ENCODE data around the gene HSD11B1L. TPM values are rescaled to one million over a fixed set of nuclear protein-coding genes. Genes with fewer than 3 reads are reported as not detected.
"Not testable (repeated sequence)": the region's sequence is repeated elsewhere in the genome, so short reads cannot be mapped to it uniquely, and the experiment has no call there.

Gene HSD11B1L
- polyA plus RNA-seq, 4 donors = 7.3 to 17.4 (median 8.8) TPM

DNA sequence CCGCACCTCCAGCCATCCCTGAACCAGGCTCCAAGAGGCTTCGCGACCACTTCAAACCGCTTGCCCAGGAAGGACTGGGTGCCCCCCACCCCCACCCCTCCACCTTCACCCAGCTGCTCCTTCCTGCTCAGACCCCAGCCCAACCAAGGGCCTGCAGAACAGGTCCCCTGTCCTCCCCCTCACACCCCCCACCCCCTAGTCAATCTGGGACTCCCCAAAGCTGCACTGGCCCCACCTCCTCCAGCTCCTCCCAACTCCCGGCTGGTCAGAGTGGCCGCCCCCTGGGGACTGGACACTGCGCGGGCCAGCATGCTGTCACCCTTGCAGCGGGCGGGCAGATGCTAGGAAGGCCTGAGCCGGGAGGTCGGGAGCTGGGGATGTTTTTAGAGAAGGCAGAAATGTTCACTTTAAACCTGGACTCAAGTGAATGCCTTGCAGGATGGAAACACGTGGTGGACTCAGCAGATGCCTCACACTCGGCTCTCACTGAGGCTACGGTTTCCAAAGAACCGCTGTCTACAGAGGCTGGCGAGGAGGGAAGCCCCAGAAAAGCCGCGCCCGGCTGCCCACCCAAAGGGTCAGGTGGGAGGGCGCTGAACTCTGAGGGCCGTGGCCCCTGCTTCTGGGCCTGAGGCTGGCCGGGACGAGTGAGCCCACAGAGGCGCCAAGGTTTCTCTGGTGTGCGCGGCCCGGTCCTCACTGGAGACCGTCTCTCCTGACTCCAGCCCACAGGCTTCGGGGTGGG, 17.2 kb downstream of the HSD11B1L start:
- DNase-seq (ENCODE audit: low read depth in 4 of 4, low spot score in 3 of 4) = no peak

DNA sequence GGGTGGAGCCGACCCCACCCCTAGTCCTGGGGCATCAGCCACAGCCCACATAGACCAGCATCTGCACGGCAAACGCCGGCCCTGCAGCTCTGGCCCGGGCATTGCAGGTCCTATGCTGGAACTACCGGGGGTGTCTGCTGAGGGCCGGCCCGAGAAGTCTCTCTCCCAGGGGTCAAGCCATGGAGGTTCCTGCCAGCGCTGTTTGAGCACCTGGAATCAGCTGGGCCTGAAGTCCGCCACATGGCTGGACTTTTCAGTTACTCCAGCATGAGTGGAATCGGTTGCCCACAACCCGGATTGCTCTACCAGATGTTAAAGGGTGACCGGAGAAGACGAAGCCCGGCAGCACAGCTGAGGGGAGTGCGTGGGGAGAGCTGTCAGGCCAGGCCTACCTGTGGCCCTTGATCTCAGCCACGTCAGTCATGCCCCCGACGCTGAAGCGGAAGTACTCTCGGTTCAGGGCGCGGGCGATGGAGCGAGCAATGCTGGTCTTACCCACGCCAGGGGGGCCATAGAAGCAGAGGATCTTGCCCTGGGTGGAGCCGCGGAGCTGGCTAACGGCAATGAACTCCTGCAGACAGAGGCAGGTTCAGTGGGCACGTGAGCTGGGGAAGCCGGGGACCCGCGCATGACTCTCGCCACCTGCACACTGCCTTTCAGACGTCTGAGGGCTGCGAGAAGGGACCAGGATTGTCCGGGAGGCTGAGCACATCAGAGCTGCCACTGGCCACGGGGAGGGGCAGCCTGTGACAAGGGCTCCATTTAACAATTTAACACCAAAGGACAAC, 18.0 kb downstream of the HSD11B1L start:
- DNase-seq (ENCODE audit: low read depth in 4 of 4, low spot score in 3 of 4) = no peak

DNA sequence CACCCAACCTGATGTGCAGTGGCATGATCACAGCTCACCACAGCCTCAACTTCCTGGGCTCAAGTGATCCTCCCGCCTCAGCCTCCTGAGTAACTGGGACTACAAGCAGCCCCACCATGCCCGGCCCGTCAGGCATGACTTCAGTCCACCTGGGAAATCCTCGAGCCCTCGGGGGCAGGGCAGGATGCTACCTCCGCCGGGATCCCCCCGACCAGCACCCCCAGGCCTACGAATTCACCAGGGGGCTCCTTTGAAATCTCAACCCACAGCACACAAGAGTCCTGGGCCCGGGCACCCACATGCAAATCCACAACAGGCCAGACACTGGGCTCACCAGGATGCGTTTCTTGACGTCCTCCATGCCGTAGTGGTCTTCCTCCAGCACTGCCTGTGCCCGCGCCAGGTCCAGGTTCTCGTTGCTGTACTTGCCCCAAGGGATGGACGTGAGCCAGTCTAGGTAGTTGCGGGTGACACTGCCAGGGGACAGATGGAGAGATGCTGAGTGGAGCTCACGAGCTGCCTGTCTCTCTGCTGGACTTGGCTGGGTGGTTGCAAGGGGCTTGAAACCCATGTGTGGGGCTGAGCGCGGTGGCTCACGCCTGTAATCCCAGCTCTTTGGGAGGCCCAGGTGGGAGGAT, 19.7 kb downstream of the HSD11B1L start:
- DNase-seq (ENCODE audit: low read depth in 4 of 4, low spot score in 3 of 4) = no peak

DNA sequence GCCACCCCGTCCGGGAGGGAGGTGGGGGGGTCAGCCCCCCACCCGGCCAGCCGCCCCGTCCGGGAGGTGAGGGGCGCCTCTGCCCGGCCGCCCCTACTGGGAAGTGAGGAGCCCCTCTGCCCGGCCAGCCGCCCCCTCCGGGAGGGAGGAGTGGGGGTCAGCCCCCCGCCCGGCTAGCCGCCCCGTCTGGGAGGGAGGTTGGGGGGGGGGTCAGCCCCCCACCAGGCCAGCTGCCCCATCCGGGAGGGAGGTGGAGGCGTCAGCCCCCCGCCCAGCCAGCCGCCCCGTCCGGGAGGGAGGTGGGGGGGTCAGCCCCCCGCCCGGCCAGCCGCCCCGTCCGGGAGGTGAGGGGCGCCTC, 21.2 kb downstream of the HSD11B1L start:
- DNase-seq (ENCODE audit: low read depth in 4 of 4, low spot score in 3 of 4) = not testable (repeated sequence)

DNA sequence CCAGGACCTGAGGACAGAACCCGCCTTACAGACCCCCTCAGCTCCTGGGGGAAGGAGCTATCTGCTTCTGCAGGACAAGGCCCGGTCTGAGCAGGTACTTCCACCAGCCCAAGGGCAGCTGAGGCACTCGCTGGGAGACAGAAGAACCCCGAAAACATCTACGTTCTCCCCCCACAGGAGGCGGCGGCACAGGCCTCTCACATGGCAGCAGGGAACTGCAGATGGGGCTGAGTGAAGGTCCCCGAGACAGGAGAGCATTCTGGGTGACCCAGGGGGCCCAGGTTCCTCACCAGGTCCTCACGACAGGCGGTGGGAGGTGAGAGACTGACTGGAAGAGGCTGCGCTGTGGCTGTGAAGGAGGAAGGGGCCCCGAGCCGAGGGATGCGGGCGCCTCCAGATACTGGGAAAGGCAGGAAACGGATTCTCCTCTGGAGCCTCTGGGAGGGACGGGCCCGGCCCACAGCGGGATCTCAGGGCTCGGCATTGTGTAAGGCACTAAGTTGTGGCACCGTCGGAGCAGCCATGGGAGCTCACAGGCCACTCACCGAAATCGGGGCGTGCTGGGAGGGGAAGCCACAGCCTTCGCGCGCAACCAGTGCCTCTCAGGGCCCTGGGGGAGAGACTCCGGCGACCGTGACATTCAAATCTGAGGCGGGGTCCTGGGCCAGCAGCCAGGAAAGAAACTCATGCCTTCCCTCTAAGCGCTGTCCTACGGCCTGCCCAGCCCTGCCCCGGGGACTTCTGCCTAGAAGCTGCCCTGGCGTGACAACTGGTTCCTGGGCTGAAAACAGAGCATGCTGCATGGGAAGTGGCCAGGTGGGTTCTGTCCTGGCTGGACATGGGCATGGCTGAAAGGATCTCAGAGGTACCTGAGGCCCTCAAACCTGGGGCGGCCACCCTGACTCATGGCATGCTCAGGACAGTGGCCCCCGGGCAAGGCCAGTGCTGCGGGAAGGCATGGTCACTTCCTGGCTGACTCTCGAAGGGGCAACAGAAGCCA, 23.3 kb downstream of the HSD11B1L start:
- DNase-seq (ENCODE audit: low read depth in 4 of 4, low spot score in 3 of 4) = no peak

- no peak for DNase-seq (ENCODE audit: low read depth in 4 of 4, low spot score in 3 of 4)
Observed at GRCh38 chr19:5705552-5705951, 24.7 kb downstream of the HSD11B1L start.

- no peak for DNase-seq (ENCODE audit: low read depth in 4 of 4, low spot score in 3 of 4)
Observed at GRCh38 chr19:5706876-5707573, 26.2 kb downstream of the HSD11B1L start.

DNA sequence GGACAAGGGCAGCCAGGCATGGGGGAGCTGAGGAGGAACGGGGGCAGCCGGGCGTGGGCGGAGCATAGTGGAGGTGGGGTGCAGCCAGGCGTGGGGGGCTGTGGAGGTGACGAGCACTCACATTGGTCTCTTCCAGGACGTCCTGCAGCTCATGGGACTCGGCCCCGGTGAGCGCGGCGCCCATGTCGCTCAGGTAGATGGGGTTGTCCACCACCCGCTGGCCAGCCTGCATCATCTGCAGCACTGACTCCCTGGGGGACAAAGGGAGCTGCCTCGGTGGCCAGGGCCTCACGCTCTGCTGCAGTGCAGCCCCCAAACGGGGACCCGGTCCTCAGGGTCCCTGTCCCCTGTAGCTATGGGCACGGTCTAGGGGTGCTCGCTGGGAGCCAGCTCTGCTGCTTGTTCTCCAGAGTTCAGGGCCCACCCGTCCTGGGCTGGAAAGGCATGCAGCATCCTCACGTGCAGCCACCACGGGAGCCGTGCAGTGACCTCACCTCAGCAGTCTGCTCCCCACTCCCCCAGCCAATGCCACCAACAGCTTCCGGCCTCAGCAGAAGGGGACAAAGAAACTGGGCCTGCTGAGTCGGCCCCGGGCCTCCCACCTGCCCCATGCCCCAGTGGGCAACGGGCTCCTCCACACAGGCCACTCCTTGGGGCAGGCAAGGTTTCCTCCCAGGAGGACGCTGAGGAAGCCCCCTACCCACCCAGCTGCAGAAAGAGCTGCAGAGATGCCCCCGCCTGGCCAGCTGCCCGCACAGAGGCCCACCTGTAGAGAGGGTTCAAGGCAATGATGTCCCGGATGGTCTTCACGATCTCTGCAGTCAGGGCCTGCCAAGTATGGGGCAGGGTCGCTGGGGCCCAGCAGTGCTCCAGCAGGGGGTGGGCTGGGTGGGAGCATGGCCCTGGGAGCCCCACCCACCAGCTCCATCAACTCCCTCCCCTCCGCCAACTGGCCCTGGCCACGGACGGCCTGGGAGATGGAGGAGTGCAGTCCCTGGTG, 27.0 kb downstream of the HSD11B1L start:
- DNase-seq (ENCODE audit: low read depth in 4 of 4, low spot score in 3 of 4) = no peak

- DNase-seq (ENCODE audit: low read depth in 4 of 4, low spot score in 3 of 4) = no peak
Observed at GRCh38 chr19:5711025-5711424, 30.2 kb downstream of the HSD11B1L start.

- DNase-seq (ENCODE audit: low read depth in 4 of 4, low spot score in 3 of 4) = no peak
Observed at GRCh38 chr19:5711713-5712161, 30.9 kb downstream of the HSD11B1L start.

DNA sequence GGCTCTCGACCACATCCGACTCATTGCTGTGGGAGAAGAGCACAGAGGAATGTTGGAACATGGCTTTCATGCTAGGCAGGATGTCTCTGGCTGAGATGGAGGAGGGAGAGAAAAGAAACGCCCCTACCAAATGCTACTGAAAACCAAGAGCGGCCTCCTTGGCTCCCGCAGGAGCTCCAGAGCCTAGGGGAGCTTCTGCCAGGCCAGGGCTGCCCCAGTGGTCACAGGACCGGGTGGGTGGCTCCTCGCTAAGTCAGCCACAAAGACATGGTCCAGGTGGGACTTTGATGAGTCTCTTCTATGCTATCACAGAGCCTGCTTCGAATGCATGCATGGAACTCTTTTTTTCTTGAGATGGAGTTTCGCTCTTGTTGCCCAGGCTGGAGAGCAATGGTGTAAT, 32.4 kb downstream of the HSD11B1L start:
- DNase-seq (ENCODE audit: low read depth in 4 of 4, low spot score in 3 of 4) = no peak

GRCh38 chr19:5714816-5715215, 34.0 kb downstream of the HSD11B1L start:
- DNase-seq (ENCODE audit: low read depth in 4 of 4, low spot score in 3 of 4) = no peak

- DNase-seq (ENCODE audit: low read depth in 4 of 4, low spot score in 3 of 4) = no peak
Observed at GRCh38 chr19:5717215-5717935, 36.5 kb downstream of the HSD11B1L start.

DNA sequence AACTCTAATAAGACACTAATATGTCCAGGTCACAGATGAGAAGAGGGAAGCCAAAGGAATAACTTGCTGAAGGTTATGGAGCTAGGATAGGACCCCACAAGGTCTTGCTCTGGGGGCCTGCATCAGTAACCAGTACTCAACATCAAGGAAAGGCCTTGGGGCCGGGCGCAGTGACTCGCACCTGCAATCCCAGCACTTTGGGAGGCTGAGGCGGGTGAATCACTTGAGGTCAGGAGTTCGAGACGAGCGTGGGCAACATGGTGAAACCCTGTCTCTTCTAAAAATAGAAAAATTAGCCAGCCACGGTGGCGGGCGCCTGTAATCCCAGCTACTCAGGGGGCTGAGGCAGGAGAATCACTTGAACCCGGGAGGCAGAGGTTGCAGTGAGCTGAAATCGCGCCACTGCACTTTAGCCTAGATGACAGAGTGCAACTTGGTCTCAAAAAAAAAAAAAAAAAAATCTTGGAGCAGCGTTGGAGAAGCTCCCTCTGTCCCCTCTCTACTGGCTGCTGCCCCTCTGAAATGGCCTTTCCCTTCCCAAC, 37.3 kb downstream of the HSD11B1L start:
- DNase-seq (ENCODE audit: low read depth in 4 of 4, low spot score in 3 of 4) = no peak

DNA sequence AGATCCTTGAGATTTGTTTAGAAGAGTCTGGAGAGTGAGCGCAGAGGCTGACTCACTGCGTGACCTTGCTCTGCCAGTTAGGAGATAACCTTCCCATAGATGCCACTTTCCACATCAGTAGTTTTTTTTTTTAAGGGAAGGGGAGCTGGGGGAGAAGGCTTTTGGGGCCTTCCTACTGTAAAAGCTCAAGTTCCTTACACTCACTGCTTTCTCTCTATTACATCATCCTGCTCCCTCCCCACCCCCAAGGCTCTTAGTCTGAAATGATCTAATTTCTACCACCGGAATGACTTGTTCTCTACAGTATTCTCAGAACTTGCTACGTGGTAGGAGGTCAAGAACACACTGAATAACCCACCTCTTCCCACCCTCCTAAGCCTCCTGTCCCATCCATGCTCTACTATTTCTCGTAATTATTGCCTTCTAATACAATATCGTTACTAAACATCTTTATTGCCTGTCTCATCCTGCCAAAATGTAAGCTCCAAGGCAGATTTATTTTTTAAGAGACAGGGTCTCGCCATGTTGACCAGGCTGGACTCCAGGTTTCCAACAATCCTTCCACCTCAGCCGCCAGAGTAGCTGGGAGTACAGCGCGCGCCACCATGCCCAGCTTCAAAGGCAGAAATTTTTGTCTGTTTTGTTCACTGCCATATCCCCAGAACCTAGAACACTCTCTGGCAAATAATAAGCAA, 37.9 kb downstream of the HSD11B1L start:
- no peak for DNase-seq (ENCODE audit: low read depth in 4 of 4, low spot score in 3 of 4)

DNA sequence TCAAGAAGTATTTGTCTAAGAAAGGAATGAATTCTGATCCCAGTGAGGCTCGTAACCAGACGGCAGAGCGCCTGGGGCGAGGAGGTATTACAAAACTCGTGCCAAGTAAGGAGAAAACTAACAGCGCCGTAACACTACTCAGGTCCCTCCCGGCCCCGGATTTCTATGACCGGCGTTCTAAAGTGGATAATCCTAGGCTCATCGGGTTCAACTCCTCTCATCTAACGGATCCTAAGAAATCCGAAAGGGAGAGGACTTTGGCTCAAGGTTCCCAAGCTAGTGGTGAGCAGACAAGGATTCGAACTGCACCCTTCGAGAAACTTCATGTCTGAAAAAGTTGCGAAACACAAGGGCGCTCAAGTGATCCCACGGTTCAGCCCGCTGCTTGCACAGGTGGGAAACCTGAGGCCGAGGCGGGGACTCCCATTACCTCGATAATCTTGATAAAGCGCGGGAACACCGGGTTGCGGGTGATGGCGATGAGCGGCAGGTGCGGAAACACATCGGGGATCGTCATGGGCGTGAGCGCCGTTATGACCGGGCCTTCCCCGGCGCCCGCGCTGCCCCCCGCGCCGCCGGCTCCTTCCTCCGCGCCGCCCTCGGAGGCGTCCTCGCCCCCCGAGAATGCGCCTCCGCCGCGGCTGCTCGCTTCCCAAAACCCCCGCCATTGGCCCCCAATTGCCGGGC, 38.6 kb downstream of the HSD11B1L start:
- no peak for DNase-seq (ENCODE audit: low read depth in 4 of 4, low spot score in 3 of 4)

Measured in left renal pelvis (tissue), 4 donors.